Gastrocnemius medialis (tissue), 4 donors: Measurements from ENCODE around the gene RPL12. TPM values are rescaled to one million over a fixed set of nuclear protein-coding genes. Genes with fewer than 3 reads are reported as not detected.
A peak's percentile ranks its signal among the peaks of the same experiment; 100 is the strongest.

ENCODE experiments used
- ATAC-seq, 2 donors: fragments of 150-250 bp; one replicate each; pipeline ENCODE4 v1.9.1; 2016
- DNase-seq, 2 donors: peaks; one replicate each; pipeline ENCODE4 v3.0.0-alpha.2; 2019
- H3K27ac ChIP-seq, 4 donors: fragments of 200-600 bp; sonication (generic); 1 replicate in 1 of 4; 2 replicates in 3 of 4; pipeline ENCODE4 v1.5.1; 2016 to 2018; ENCODE audit warnings: mild to moderate bottlenecking in 2 of 4, moderate library complexity in 1 of 4
- H3K27me3 ChIP-seq, 3 donors: fragments of 200-600 bp; sonication (generic) in 2 of 3; 1 replicate in 1 of 3; 2 replicates in 2 of 3; pipeline versions ENCODE4 v1.5.1 to v1.6.0; 2016 to 2019; ENCODE audit warnings: mild to moderate bottlenecking in 1 of 3, moderate library complexity in 1 of 3
- H3K36me3 ChIP-seq, 2 donors: fragments of 200-600 bp; sonication (generic) in 1 of 2; one replicate each; pipeline ENCODE4 v1.5.1; 2017 to 2018
- H3K4me1 ChIP-seq, 2 donors: fragments of 200-600 bp; sonication (generic) in 1 of 2; one replicate each; pipeline ENCODE4 v1.5.1; 2016 to 2017; ENCODE audit warnings: mild to moderate bottlenecking in 2 of 2
- H3K4me3 ChIP-seq, 4 donors: fragments of 200-600 bp; sonication (generic) in 3 of 4; 1 replicate in 1 of 4; 2 replicates in 3 of 4; pipeline ENCODE4 v1.5.1; 2016 to 2019; ENCODE audit warnings: mild to moderate bottlenecking in 2 of 4
- H3K9me3 ChIP-seq, 3 donors: fragments of 200-600 bp; sonication (generic) in 2 of 3; 1 replicate in 1 of 3; 2 replicates in 2 of 3; pipeline ENCODE4 v1.5.1; 2016 to 2019
- CTCF ChIP-seq, 5 experiments: fragments of 450-650 bp in 3 of 5; fragments of 200-600 bp in 2 of 5; sonication (generic) in 2 of 5; IDR thresholded peaks in 4 of 5; conservative IDR thresholded peaks in 1 of 5; 1 replicate in 4 of 5; 2 replicates in 1 of 5; pipeline ENCODE4 v1.5.1; 2016 to 2019; ENCODE audit warnings: antibody characterized with exemption in 5 of 5, mild to moderate bottlenecking in 3 of 5, moderate library complexity in 3 of 5
- POLR2A ChIP-seq, 2 donors: fragments of 450-650 bp; IDR thresholded peaks; one replicate each; pipeline ENCODE4 v1.6.1; 2017; ENCODE audit warnings: antibody characterized with exemption in 2 of 2, mild to moderate bottlenecking in 2 of 2, moderate library complexity in 2 of 2
- in situ Hi-C, 4 donors: fragments of 200-750 bp; cut with MboI; loops; one replicate each; pipeline versions ENCODE4 v1.15.0 to v1.8.0; 2017; ENCODE audit warnings: low sequenced_read_pairs in 4 of 4
- intact Hi-C: fragments of 100-400 bp; cut with DNase I; formaldehyde crosslinking; loops from one replicate; pipeline ENCODE4 v1.15.1; 2023; ENCODE audit warnings: low total_unique reads
- total RNA-seq, 4 donors: library from RNA; depleted of rRNA; stranded (reverse); fragments of >200 nt; gene quantifications; one replicate each; pipeline versions ENCODE4 v1.1.0 to v1.2.3, GENCODE V29; 2016

Gene RPL12
- total RNA-seq, 4 donors from 2014 or later = 1,654 to 2,251 (median 1,749) TPM

- Histone ChIP-seq H3K27me3 (no peaks in the 10 kb centered on the region), H3K9me3 (no peaks in the 10 kb centered on the region), H3K36me3 (peaks cover 0 to 18% of the 10 kb centered on the region in 2 donors), H3K27ac (peak overlapping the region in 1 of 4 donors; percentile 92), H3K4me3 (no peak overlapping the region), H3K4me1 (peaks cover 17 to 19% of the 10 kb centered on the region in 2 donors)
- in situ Hi-C loops = loop anchor here in 1 of 4 donors (25.0 kb wide), 1 partner anchor 462 kb away; no protein-coding TSS in a partner anchor
- no peak for TF ChIP-seq CTCF (IDR thresholded peaks at IDR 0.05 in 4 of 5, conservative IDR thresholded peaks at IDR 0.05 in 1 of 5)
- TF ChIP-seq POLR2A (IDR thresholded peaks at IDR 0.05) = no peak
- ATAC-seq (no peak), DNase-seq (no peak)
- intact Hi-C loops = loop anchor here (2.0 to 5.0 kb wide), 2 partner anchors 88 to 177 kb away; no protein-coding TSS in a partner anchor
Measured at GRCh38 chr9:127398715-127399400, 52.3 kb downstream of the RPL12 start.

GRCh38 chr9:127398275-127398647 lies 52.9 kb downstream of the RPL12 start:
- Histone ChIP-seq H3K4me3 (peak overlapping the region; percentile 75 to 95 (median 81)), H3K27me3 (no peaks in the 10 kb centered on the region), H3K9me3 (no peaks in the 10 kb centered on the region), H3K4me1 (peaks cover 17 to 19% of the 10 kb centered on the region in 2 donors), H3K36me3 (peaks cover 0 to 16% of the 10 kb centered on the region in 2 donors), H3K27ac (peak overlapping the region; percentile 81 to 95 (median 91))
- TF ChIP-seq CTCF (IDR thresholded peaks at IDR 0.05 in 4 of 5, conservative IDR thresholded peaks at IDR 0.05 in 1 of 5) = no peak
- no peak for TF ChIP-seq POLR2A (IDR thresholded peaks at IDR 0.05)
- intact Hi-C loops (loop anchor here (2.0 to 5.0 kb wide), 2 partner anchors 87 to 176 kb away; no protein-coding TSS in a partner anchor), in situ Hi-C loops (loop anchor here in 1 of 4 donors (25.0 kb wide), 1 partner anchor 461 kb away; no protein-coding TSS in a partner anchor)
- DNase-seq (no peak), ATAC-seq (no peak)

Other genes starting within 250 kb of the RPL12 start
- 1 to 10 TPM; 2.5 to 5.7 (median 3.0) TPM for gene GARNL3, start 186.6 kb downstream of the RPL12 start, total RNA-seq
- 10 to 100 TPM; 19.8 to 31.2 (median 25.7) TPM for gene SLC2A8, start 54.2 kb downstream of the RPL12 start, total RNA-seq
- 1 to 10 TPM; 3.9 to 9.3 (median 6.4) TPM for gene ZNF79, start 27.0 kb downstream of the RPL12 start, total RNA-seq
- gene LRSAM1, start 104 bp upstream of the RPL12 start, total RNA-seq = 10 to 100 TPM; 10.2 to 17.3 (median 16.1) TPM
- 10 to 100 TPM in 2 of 4 donors, 1 to 10 TPM in 2; 3.4 to 36.8 (median 9.2) TPM for gene STXBP1, start 160.9 kb upstream of the RPL12 start, total RNA-seq